GM13976 (cell line): ENCODE results near the gene MAPK1IP1L.

Source experiments
- DNase-seq: peaks from one replicate; pipeline ENCODE4 v3.0.0; 2012; ENCODE audit warnings: low spot score
- CTCF ChIP-seq: IDR thresholded peaks from 2 replicates; pipeline ENCODE4 v1.5.1; 2012; ENCODE audit warnings: borderline replicate concordance, mild to moderate bottlenecking; ENCODE audit not compliant: insufficient read depth; ENCODE audit errors: extremely low read depth, missing control alignments, control extremely low read depth
- in situ Hi-C: fragments of 300-500 bp; cut with MboI; formaldehyde crosslinking; loops from one replicate; pipeline ENCODE4 v1.12.0; 2022; ENCODE audit warnings: low sequenced_read_pairs, mixed read lengths, inconsistent platforms; ENCODE audit not compliant: unreplicated experiment

The MAPK1IP1L gene

DNA sequence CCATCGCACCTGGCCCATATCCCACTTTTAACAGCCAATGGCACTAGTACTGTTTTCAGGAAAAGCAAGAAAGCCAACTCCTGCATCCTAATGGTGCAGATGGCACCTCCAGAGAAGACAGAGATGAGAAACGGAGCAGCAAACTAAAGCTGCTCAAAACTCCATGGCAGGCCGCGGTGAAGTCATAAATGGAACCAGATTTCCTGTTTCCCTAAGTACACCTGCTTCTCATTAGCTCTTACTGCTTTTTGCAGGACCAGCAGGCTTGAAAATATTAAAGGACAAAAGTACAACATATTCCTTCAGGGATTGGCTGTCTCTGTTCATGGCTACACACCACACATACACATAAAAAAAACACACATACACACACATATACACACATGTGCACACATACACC, 40.9 kb downstream of the MAPK1IP1L start:
- TF ChIP-seq CTCF, result no peak
- in situ Hi-C loops, result no loop called here
- no peak for DNase-seq

GRCh38 chr14:55094292-55095157, 43.1 kb downstream of the MAPK1IP1L start:
- DNase-seq, result no peak
- no peak for TF ChIP-seq CTCF
- in situ Hi-C loops, result no loop called here

- peak; percentile 76 for DNase-seq
- in situ Hi-C loops, result no loop called here
- TF ChIP-seq CTCF, result no peak
Observed at GRCh38 chr14:55097881-55098560, 46.6 kb downstream of the MAPK1IP1L start.

GRCh38 chr14:55098561-55098898, 47.1 kb downstream of the MAPK1IP1L start:
- TF ChIP-seq CTCF, result no peak
- in situ Hi-C loops, result no loop called here
- no peak for DNase-seq

GRCh38 chr14:55099756-55100155, 48.3 kb downstream of the MAPK1IP1L start:
- no peak for DNase-seq
- in situ Hi-C loops, result no loop called here
- TF ChIP-seq CTCF, result no peak

DNA sequence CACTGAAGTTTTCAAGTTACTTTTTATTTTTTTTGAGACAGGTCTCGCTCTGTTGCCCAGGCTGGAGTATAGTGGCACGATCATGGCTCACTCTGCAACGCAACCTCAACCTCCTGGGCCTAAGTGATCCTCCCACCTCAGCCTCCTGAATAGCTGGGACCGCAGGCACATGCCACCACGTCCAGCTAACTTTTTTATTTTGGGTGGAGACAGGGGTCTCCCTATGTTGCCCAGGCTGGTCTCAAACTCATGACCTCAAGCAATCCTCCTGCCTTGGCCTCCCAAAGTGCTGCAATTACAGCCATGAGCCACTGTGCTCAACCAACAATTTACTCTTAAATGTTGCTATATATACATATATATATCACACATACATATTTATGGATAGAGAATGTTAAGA, 50.3 kb downstream of the MAPK1IP1L start:
- no peak for DNase-seq
- in situ Hi-C loops, result no loop called here
- TF ChIP-seq CTCF, result no peak
